Panc1 (cell line): ENCODE data around the gene DLGAP1. TPM values are rescaled to one million over a fixed set of nuclear protein-coding genes. Genes with fewer than 3 reads are reported as not detected.

ENCODE experiments used
- ATAC-seq: fragments of 200-7000 bp; cut with Tn5 transposase; 2 replicates; pipeline ENCODE4 v1.9.1; 2020; ENCODE audit warnings: mild to moderate bottlenecking, moderate library complexity
- BruUV-seq: library from RNA; stranded (reverse); fragments of 400-500 nt; replicated peaks from 2 replicates; lab custom pipeline; 2021; lab: Mats Ljungman, UMichigan
- CTCF ChIA-PET: fragments of 300-600 bp; sonication (Branson Sonifier 250); formaldehyde crosslinking; loops from one replicate; lab custom pipeline; 2022; ENCODE audit warnings: antibody characterized with exemption; lab: Charles Lee
- POLR2A ChIA-PET: fragments of 300-600 bp; sonication (Branson Sonifier 250); formaldehyde crosslinking; loops from one replicate; lab custom pipeline; 2022; ENCODE audit warnings: antibody characterized with exemption; lab: Charles Lee
- DNase-seq: peaks from one replicate; pipeline ENCODE4 v3.0.0-alpha.2; 2010; ENCODE audit warnings: low read depth, low spot score
- H3K27ac ChIP-seq: 2 replicates; pipeline ENCODE4 v1.5.1; 2011; ENCODE audit warnings: mild to moderate bottlenecking, low read length, inconsistent platforms
- H3K27me3 ChIP-seq: fragments of 200-500 bp; sonication (Bioruptor generic); 2 replicates; pipeline ENCODE4 v1.6.0; 2014; ENCODE audit warnings: low read length, inconsistent platforms; ENCODE audit not compliant: control insufficient read depth, insufficient read depth
- H3K36me3 ChIP-seq: fragments of 200-500 bp; sonication (Bioruptor generic); 2 replicates; pipeline ENCODE4 v1.5.1; 2014; ENCODE audit warnings: inconsistent platforms, mild to moderate bottlenecking, low read length, moderate library complexity; ENCODE audit not compliant: control insufficient read depth, insufficient read depth
- H3K4me1 ChIP-seq: 2 replicates; pipeline ENCODE4 v1.5.1; 2011; ENCODE audit warnings: inconsistent platforms, mild to moderate bottlenecking, low read length, moderate library complexity; ENCODE audit not compliant: control insufficient read depth, insufficient read depth
- H3K4me3 ChIP-seq, 2 experiments: 2 replicates each; pipeline ENCODE4 v1.5.1; 2011 to 2012; ENCODE audit warnings: low read depth in 2 of 2, low read length in 2 of 2, mild to moderate bottlenecking in 2 of 2, inconsistent platforms in 1 of 2, moderate library complexity in 1 of 2
- H3K9me3 ChIP-seq: fragments of 200-500 bp; sonication (Bioruptor generic); 2 replicates; pipeline ENCODE4 v1.5.1; 2014; ENCODE audit warnings: low read depth, mild to moderate bottlenecking, inconsistent platforms, low read length, moderate library complexity; ENCODE audit not compliant: control insufficient read depth, insufficient read depth
- POLR2AphosphoS5 ChIP-seq: IDR thresholded peaks from 2 replicates; pipeline ENCODE4 v1.6.1; 2012; ENCODE audit warnings: mild to moderate bottlenecking, low read depth, low read length, moderate library complexity
- SIN3A ChIP-seq: IDR thresholded peaks from 2 replicates; pipeline ENCODE4 v1.6.1; 2012; ENCODE audit warnings: low read depth, mild to moderate bottlenecking, low read length, moderate library complexity, borderline replicate concordance; ENCODE audit not compliant: insufficient read depth
- TCF7L2 ChIP-seq: IDR thresholded peaks from 2 replicates; pipeline ENCODE4 v1.6.1; 2011; ENCODE audit warnings: mild to moderate bottlenecking, low read depth, low read length, inconsistent platforms
- in situ Hi-C: cut with HindIII; loops from 2 replicates; pipeline ENCODE4 v1.10.0; 2016; ENCODE audit warnings: low sequenced_read_pairs, low pct_unique_long_range_greater_than_20kb
- intact Hi-C: fragments of 100-400 bp; cut with micrococcal nuclease; formaldehyde crosslinking; loops from one replicate; pipeline ENCODE4 v1.10.0; 2022; ENCODE audit not compliant: unreplicated experiment
- total RNA-seq: library from RNA; stranded (reverse); gene quantifications from one replicate; pipeline ENCODE4 v1.2.1, GENCODE V29; 2021; ENCODE audit not compliant: unreplicated experiment
- TF ChIP-seq, protein P1 (sequence below): fragments of 450-650 bp; IDR thresholded peaks from 2 replicates; pipeline ENCODE4 v1.5.1; 2017; ENCODE audit warnings: mild to moderate bottlenecking
- TF ChIP-seq, protein P2 (sequence below), 2 experiments: IDR thresholded peaks; 2 replicates each; pipeline ENCODE4 v1.6.1; 2011 to 2012; ENCODE audit warnings: low read depth in 2 of 2, control low read depth in 1 of 2, low read length in 1 of 2, mild to moderate bottlenecking in 1 of 2, moderate library complexity in 1 of 2; ENCODE audit not compliant: insufficient read depth in 1 of 2

The DLGAP1 gene
- total RNA-seq, 1 experiment from 2014 or later: 1.8 TPM

DNA sequence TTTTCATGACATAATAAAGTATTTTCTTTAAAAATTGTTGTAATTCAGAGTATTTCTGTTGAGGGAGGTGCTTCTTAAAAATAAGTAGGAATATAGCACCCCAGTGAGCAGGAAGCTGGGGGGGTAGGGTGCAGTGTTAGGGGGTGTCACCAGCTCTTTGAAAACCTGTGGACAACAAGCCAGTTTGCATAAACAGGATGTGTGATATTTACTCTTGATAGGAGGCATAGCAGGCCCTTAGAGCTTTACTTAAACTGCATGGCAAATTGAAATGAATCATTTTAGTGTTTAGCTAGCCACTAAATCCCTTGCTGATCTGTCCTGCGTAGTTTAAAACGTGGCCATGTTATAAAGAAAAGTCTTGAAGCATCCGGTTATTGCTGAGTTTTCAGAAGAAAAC lies 996.7 kb downstream of the DLGAP1 start:
- in situ Hi-C loops: no loop called here
- ChIA-PET POLR2A (interaction anchor here (0.7 to 1.2 kb wide), 5 partner anchors 9 to 1992 kb away, joined by 3 to 13 read pairs (median 4); no protein-coding TSS in a partner anchor), CTCF (interaction anchor here (2.0 kb wide), 1 partner anchor 128 kb away, joined by 5 read pairs; no protein-coding TSS in a partner anchor)
- DNase-seq (no peak), ATAC-seq (peak; percentile 9; the same call in 1 of the 2 replicates)
- TF ChIP-seq, protein P1, sequence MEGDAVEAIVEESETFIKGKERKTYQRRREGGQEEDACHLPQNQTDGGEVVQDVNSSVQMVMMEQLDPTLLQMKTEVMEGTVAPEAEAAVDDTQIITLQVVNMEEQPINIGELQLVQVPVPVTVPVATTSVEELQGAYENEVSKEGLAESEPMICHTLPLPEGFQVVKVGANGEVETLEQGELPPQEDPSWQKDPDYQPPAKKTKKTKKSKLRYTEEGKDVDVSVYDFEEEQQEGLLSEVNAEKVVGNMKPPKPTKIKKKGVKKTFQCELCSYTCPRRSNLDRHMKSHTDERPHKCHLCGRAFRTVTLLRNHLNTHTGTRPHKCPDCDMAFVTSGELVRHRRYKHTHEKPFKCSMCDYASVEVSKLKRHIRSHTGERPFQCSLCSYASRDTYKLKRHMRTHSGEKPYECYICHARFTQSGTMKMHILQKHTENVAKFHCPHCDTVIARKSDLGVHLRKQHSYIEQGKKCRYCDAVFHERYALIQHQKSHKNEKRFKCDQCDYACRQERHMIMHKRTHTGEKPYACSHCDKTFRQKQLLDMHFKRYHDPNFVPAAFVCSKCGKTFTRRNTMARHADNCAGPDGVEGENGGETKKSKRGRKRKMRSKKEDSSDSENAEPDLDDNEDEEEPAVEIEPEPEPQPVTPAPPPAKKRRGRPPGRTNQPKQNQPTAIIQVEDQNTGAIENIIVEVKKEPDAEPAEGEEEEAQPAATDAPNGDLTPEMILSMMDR: no peak
- TF ChIP-seq SIN3A (no peak), TCF7L2 (no peak), POLR2AphosphoS5 (peak; percentile 38; the same call in 1 of the 2 replicates)
- TF ChIP-seq, protein P2, sequence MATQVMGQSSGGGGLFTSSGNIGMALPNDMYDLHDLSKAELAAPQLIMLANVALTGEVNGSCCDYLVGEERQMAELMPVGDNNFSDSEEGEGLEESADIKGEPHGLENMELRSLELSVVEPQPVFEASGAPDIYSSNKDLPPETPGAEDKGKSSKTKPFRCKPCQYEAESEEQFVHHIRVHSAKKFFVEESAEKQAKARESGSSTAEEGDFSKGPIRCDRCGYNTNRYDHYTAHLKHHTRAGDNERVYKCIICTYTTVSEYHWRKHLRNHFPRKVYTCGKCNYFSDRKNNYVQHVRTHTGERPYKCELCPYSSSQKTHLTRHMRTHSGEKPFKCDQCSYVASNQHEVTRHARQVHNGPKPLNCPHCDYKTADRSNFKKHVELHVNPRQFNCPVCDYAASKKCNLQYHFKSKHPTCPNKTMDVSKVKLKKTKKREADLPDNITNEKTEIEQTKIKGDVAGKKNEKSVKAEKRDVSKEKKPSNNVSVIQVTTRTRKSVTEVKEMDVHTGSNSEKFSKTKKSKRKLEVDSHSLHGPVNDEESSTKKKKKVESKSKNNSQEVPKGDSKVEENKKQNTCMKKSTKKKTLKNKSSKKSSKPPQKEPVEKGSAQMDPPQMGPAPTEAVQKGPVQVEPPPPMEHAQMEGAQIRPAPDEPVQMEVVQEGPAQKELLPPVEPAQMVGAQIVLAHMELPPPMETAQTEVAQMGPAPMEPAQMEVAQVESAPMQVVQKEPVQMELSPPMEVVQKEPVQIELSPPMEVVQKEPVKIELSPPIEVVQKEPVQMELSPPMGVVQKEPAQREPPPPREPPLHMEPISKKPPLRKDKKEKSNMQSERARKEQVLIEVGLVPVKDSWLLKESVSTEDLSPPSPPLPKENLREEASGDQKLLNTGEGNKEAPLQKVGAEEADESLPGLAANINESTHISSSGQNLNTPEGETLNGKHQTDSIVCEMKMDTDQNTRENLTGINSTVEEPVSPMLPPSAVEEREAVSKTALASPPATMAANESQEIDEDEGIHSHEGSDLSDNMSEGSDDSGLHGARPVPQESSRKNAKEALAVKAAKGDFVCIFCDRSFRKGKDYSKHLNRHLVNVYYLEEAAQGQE (IDR thresholded peaks at IDR 0.05; ENCODE audit: insufficient read depth in 1 of 2, low read depth in 2 of 2, low read length in 1 of 2): no peak
- intact Hi-C loops: loop anchor here (5.0 kb wide), 1 partner anchor 39 kb away; no protein-coding TSS in a partner anchor
- Histone ChIP-seq H3K9me3 (no peaks in the 10 kb centered on the region; the same call in 1 of the 2 replicates), H3K27me3 (no peaks in the 10 kb centered on the region), H3K27ac (peak overlapping the region; percentile 100), H3K36me3 (peaks cover 41% of the 10 kb centered on the region), H3K4me1 (peaks cover 85% of the 10 kb centered on the region), H3K4me3 (peak overlapping the region in 1 of 2 experiments; percentile 15; a peak in 1 of 4 replicates)
- BruUV-seq: no TSS peak

- H3K4me3 ChIP-seq: peak overlapping the region; percentile 97 to 98
- peak; percentile 6; the same call in 1 of the 2 replicates for ATAC-seq
- H3K36me3 ChIP-seq: peaks cover 45% of the 10 kb centered on the region
- ChIA-PET CTCF (no interaction called here), POLR2A (interaction anchor here (0.5 to 1.6 kb wide), 6 partner anchors 26 to 615 kb away, joined by 3 to 13 read pairs (median 5); no protein-coding TSS in a partner anchor)
- H3K4me1 ChIP-seq: peaks cover 74% of the 10 kb centered on the region
- intact Hi-C loops (loop anchor here (2.0 to 5.0 kb wide), 2 partner anchors 40 to 136 kb away; no protein-coding TSS in a partner anchor), in situ Hi-C loops (no loop called here)
- no peaks in the 10 kb centered on the region for H3K27me3 ChIP-seq
- TF ChIP-seq, protein P1: no peak
- TF ChIP-seq, protein P2 (IDR thresholded peaks at IDR 0.05; ENCODE audit: insufficient read depth in 1 of 2, low read depth in 2 of 2, low read length in 1 of 2): no peak
- TF ChIP-seq TCF7L2: no peak
- peak; percentile 44; the same call in 1 of the 2 replicates for TF ChIP-seq POLR2AphosphoS5
- TF ChIP-seq SIN3A: no peak
- no peaks in the 10 kb centered on the region; the same call in 1 of the 2 replicates for H3K9me3 ChIP-seq
- no peak for DNase-seq
- H3K27ac ChIP-seq: peak overlapping the region; percentile 100
- BruUV-seq: no TSS peak
Measured at GRCh38 chr18:3457261-3457724, 997.8 kb downstream of the DLGAP1 start.
